Cardiac muscle cell (in vitro differentiated cells and primary cell): Measurements from ENCODE around the gene WDR59. TPM values are rescaled to one million over a fixed set of nuclear protein-coding genes. Genes with fewer than 3 reads are reported as not detected.
"Not testable (repeated sequence)": the region's sequence is repeated elsewhere in the genome, so short reads cannot be mapped to it uniquely, and the experiment has no call there.

ENCODE experiments used
- DNase-seq, 2 donors: peaks; one replicate each; pipeline versions ENCODE4 v3.0.0 to v3.0.0-alpha.2; 2010 to 2017; ENCODE audit warnings: low read depth in 1 of 2, low spot score in 1 of 2
- H3K27ac ChIP-seq: fragments of 200-600 bp; sonication (generic); 2 replicates; pipeline ENCODE4 v1.5.1; 2016
- H3K27me3 ChIP-seq: fragments of 200-600 bp; sonication (generic); 2 replicates; pipeline ENCODE4 v1.6.0; 2016; ENCODE audit warnings: control low read depth
- H3K36me3 ChIP-seq: fragments of 200-600 bp; sonication (generic); 2 replicates; pipeline ENCODE4 v1.5.1; 2016; ENCODE audit warnings: control low read depth
- H3K4me1 ChIP-seq: fragments of 200-600 bp; sonication (generic); 2 replicates; pipeline ENCODE4 v1.8.1; 2017; ENCODE audit warnings: low read depth, mild to moderate bottlenecking, mixed run types
- H3K4me3 ChIP-seq: fragments of 200-600 bp; sonication (generic); 2 replicates; pipeline ENCODE4 v1.5.1; 2016; ENCODE audit warnings: mild to moderate bottlenecking
- H3K9me3 ChIP-seq: fragments of 200-600 bp; sonication (generic); 2 replicates; pipeline ENCODE4 v1.5.1; 2017; ENCODE audit warnings: low read depth, mild to moderate bottlenecking, control low read depth
- CTCF ChIP-seq: IDR thresholded peaks from 2 replicates; pipeline ENCODE4 v1.5.1; 2012; ENCODE audit warnings: low read depth, mild to moderate bottlenecking, low read length
- polyA plus RNA-seq: library from polyadenylated mRNA; unstranded; fragments of >200 nt; fragmentation: Nextera tagmentation; extraction: Ambion mirVana; gene quantifications from 2 replicates; pipeline ENCODE4 v1.2.1, GENCODE V29; 2016
- total RNA-seq: library from RNA; depleted of rRNA; stranded (reverse); fragments of >200 nt; gene quantifications from 2 replicates; pipeline ENCODE4 v1.2.3, GENCODE V29; 2016

WDR59 gene
- total and polyA plus RNA-seq, 2 experiments from 2014 or later = 46.3 to 51.1 TPM

GRCh38 chr16:74909665-74910064 lies 75.3 kb downstream of the WDR59 start:
- no peak overlapping the region for H3K27ac ChIP-seq
- no peak overlapping the region for H3K4me3 ChIP-seq
- H3K36me3 ChIP-seq = peaks cover 24% of the 10 kb centered on the region
- no peaks in the 10 kb centered on the region for H3K4me1 ChIP-seq
- no peak for DNase-seq
- no peak for TF ChIP-seq CTCF
- H3K9me3 ChIP-seq = no peaks in the 10 kb centered on the region
- H3K27me3 ChIP-seq = no peaks in the 10 kb centered on the region

DNA sequence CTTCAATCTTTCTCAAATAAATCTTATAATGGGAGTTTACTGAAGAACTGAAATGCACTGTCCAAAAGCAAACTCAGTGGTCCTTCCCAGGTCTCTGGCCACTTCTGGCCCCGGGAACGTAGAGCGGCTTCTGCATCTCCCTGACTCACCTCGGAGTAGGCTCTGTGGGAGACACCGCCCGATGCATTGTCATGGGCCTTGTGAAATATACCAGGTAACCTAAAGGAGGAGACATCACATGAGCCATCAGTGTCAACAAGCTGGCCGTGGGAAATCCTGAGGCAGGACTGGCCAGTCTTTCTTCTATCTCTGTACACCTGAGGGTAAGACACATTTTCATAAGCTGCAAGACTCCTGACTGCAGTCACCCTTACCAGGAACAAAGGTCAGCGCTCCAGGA lies 76.2 kb downstream of the WDR59 start:
- not testable (repeated sequence) for H3K27ac ChIP-seq, DNase-seq, H3K9me3 ChIP-seq, H3K4me3 ChIP-seq, H3K27me3 ChIP-seq, H3K4me1 ChIP-seq
- H3K36me3 ChIP-seq = peaks cover 17% of the 10 kb centered on the region

DNA sequence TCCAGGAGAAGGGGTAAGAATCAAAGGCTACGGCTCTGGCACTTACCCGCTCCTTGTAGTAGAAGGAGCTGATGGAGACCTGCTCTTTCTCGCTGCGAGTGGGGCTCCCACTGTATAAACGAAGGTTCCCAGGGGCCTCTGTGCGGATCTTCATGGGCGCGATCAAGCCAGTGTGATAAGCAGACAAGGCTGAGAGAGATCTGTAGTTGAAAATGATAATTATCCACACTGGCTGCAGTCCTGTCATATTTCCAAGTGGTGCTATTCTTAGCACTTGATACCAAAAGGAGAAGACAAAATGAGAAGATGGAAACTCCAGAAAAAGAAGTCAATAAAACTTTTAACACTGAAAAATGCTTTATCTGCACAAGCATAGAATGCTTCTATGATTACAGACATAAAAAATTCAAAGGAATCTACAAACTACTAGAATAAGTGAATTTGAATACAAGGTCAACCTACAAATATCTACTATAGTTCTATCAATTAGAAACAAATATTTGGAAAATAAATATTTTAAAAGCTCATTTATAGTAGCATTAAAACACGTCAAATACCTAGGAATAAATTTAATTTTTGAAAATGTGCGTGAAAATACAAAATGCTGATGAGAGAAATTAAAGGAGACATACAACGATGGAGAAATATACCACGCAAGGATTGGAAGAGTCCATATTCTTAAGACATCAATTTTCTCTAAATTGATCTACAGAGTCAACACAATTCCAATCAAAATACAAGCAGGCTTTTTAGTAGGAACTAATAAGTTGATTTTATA lies 80.8 kb downstream of the WDR59 start:
- H3K4me1 ChIP-seq = peaks cover 16% of the 10 kb centered on the region

DNA sequence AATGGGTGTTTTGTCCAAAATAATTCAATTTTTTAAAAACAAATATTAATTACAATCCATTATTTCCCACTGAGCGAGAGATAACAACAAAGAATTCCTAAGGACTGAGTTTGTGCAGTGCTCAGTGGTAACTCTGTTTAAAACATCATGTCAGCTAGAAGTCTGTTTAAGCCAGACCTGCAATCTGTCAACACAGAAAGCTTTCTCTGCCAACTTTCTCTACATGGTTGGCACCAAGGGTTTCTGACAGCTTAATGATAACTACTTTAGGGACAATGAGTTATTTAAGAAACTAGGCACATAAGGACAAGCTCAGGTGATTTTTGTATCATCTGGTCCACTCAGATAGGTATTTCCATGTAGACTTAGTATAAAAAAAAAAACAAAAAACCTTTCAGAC lies 81.8 kb downstream of the WDR59 start:
- H3K4me1 ChIP-seq = peaks cover 16% of the 10 kb centered on the region
- no peaks in the 10 kb centered on the region for H3K9me3 ChIP-seq
- peaks cover 9% of the 10 kb centered on the region for H3K36me3 ChIP-seq
- H3K27ac ChIP-seq = peak overlapping the region; percentile 12
- no peak for TF ChIP-seq CTCF
- no peaks in the 10 kb centered on the region for H3K27me3 ChIP-seq
- no peak overlapping the region for H3K4me3 ChIP-seq
- DNase-seq = no peak

More for the DNA sequence above, 80.8 kb downstream of the WDR59 start:
- no peak for TF ChIP-seq CTCF
- no peak for DNase-seq
- Histone ChIP-seq H3K36me3 (peaks cover 9% of the 10 kb centered on the region), H3K27ac (peak overlapping the region; percentile 12), H3K9me3 (no peaks in the 10 kb centered on the region), H3K27me3 (no peaks in the 10 kb centered on the region), H3K4me3 (no peak overlapping the region)

GRCh38 chr16:74902161-74902560 lies 82.8 kb downstream of the WDR59 start:
- TF ChIP-seq CTCF = no peak
- no peaks in the 10 kb centered on the region for H3K9me3 ChIP-seq
- peaks cover 9% of the 10 kb centered on the region for H3K36me3 ChIP-seq
- no peak overlapping the region for H3K4me3 ChIP-seq
- DNase-seq = no peak
- no peak overlapping the region for H3K27ac ChIP-seq
- peaks cover 16% of the 10 kb centered on the region for H3K4me1 ChIP-seq
- H3K27me3 ChIP-seq = no peaks in the 10 kb centered on the region

DNA sequence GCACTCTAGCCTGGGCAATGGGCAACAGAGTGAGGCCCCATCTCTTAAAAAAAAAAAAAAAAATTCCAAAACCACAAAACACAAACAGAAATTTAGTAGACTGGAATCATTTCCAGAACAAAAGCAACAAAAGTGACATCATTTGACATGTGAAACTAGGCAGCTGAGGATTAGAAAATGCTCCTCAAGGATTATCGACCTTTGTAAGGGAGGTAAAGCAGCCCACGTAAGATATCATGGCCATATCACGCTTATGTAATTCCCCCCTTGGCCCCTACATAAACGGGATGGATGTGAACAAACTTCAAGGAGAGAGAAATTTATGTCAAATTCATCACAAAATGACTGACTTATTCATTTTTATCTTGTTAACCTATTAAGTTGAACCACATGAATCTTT lies 83.3 kb downstream of the WDR59 start:
- no peaks in the 10 kb centered on the region for H3K9me3 ChIP-seq
- DNase-seq = no peak
- H3K27ac ChIP-seq = no peak overlapping the region
- no peak overlapping the region for H3K4me3 ChIP-seq
- no peaks in the 10 kb centered on the region for H3K27me3 ChIP-seq
- peaks cover 16% of the 10 kb centered on the region for H3K4me1 ChIP-seq
- peaks cover 9% of the 10 kb centered on the region for H3K36me3 ChIP-seq
- no peak for TF ChIP-seq CTCF
